ENCODE results near the gene NDUFS2.

The NDUFS2 gene

DNA sequence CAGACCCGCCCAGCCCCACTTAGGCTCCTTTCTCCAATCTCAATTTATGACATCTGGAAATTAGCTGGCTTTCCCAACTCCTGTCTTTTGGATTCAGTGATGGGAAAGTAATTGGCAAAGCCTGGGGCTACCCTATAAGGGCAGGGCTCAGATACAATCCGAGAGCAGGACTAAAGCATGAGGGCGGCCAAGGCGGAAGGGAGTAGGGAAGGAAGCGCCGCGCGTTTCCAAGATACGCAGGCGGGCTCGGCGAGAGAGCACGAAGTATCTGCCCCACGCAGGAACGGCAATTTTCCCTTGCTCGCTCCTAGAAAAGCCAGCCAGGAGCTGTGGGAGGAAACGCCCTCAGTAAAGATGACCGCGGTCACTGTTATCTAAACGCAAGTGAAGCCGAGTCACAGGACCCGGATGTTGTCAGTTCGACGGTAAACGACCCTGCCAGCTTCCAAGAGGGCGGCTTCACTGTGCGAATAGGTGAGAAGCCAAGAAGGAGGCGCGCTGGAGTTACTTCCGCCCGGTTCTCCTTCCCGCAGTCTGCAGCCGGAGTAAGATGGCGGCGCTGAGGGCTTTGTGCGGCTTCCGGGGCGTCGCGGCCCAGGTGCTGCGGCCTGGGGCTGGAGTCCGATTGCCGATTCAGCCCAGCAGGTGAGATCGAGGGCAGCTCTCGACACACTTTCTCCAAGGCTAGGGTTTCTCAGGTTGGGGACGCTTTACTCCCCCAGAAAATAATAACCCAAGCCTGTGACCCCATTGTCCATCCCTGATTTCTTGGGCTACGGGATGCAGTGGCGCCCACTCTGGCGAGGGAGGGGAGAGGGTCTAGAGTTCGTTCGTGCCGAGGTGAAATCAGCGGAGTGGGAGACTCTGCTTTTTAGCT, at the start of gene NDUFS2:
TSS of gene NDUFS2 (plus strand) at position 532 of the 877 bp plus-strand sequence. CDS start at position 551, 19 bp downstream.
- Histone ChIP-seq H3K4me3 (ENCODE audit: low read depth in 1 of 5, low read length in 5 of 5) (peak within 1 kb of the TSS; percentile 86 to 97 (median 93)), H3K9ac (ENCODE audit: low read length in 5 of 5) (peak within 1 kb of the TSS; percentile 86 to 94 (median 93)), H3K4me1 (ENCODE audit: control insufficient read depth in 5 of 5, insufficient read depth in 5 of 5, low read length in 5 of 5) (peaks cover 42 to 78% (median 62%) of the 10 kb centered on the region in 5 donors), H3K27me3 (ENCODE audit: control insufficient read depth in 5 of 5, insufficient read depth in 4 of 5, low read length in 5 of 5) (peaks cover 0 to 9% (median 0%) of the 10 kb centered on the region in 5 donors), H3K9me3 (ENCODE audit: control insufficient read depth in 5 of 5, low read length in 5 of 5) (no peaks in the 10 kb centered on the region), H3K27ac (ENCODE audit: low read depth, low read length) (peak within 1 kb of the TSS; percentile 100), H3K36me3 (ENCODE audit: control insufficient read depth in 5 of 5, insufficient read depth in 5 of 5, low read length in 5 of 5) (peaks cover 7 to 30% (median 12%) of the 10 kb centered on the region in 5 donors)

DNA sequence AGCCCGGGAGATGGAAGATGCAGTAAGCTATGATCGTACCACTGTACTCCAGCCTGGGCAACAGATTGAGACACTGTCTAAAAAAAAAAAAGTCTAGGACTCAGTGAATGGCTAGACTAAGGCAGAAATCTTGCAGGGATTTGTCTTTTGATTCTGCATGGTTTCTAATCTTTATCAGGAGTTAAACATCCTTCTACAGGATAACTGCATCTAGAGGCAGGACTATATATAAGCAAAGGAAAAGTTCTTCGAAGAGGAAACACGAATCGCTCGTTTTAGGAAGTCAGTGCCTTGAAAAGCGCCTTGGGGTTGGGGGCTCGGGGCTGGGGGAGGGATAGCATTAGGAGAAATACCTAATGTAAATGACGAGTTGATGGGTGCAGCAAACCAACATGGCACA, 49.0 kb upstream of the NDUFS2 start:
- no peak overlapping the region for H3K9ac ChIP-seq (ENCODE audit: low read length in 5 of 5)
- H3K4me3 ChIP-seq (ENCODE audit: low read depth in 1 of 5, low read length in 5 of 5) = peak overlapping the region; percentile 76 to 100 (median 99)
- no peaks in the 10 kb centered on the region for H3K27me3 ChIP-seq (ENCODE audit: control insufficient read depth in 5 of 5, insufficient read depth in 4 of 5, low read length in 5 of 5)
- no peaks in the 10 kb centered on the region for H3K9me3 ChIP-seq (ENCODE audit: control insufficient read depth in 5 of 5, low read length in 5 of 5)
- H3K36me3 ChIP-seq (ENCODE audit: control insufficient read depth in 5 of 5, insufficient read depth in 5 of 5, low read length in 5 of 5) = peaks cover 3 to 13% (median 7%) of the 10 kb centered on the region in 5 donors
- H3K27ac ChIP-seq (ENCODE audit: low read depth, low read length) = peak overlapping the region; percentile 97
- peaks cover 0 to 16% (median 14%) of the 10 kb centered on the region in 5 donors for H3K4me1 ChIP-seq (ENCODE audit: control insufficient read depth in 5 of 5, insufficient read depth in 5 of 5, low read length in 5 of 5)

DNA sequence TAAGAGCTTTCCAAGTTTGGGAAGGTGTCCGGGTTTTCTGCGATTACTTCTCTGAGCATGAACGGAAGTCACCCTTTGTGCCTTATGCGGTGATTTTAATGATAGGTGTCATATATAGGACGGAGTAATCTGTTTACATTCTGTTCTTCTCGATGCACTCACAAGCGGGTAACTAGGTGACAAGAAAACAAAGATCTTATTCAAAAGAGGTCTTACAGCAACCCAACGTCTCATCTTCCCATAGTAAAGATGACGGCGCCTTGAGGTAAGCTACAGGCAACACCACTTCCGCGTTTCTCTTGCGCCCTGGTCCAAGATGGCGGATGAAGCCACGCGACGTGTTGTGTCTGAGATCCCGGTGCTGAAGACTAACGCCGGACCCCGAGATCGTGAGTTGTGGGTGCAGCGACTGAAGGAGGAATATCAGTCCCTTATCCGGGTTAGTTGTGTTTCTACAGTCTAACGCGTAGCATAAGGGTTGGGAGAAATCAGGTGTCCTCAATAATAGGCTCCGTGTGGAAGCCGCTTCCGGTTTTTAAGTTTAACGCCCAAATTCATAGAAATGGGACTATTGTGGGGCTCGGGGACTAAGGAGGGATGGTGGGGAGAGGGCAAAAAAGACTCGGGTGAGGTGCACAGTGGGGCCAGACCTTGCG, 48.4 kb upstream of the NDUFS2 start, which contains the start of gene UFC1:
TSS of gene UFC1 (plus strand) at position 297 of the 656 bp plus-strand sequence. CDS start at position 317, 20 bp downstream.
- Histone ChIP-seq H3K9me3 (ENCODE audit: control insufficient read depth in 5 of 5, low read length in 5 of 5) (no peaks in the 10 kb centered on the region), H3K36me3 (ENCODE audit: control insufficient read depth in 5 of 5, insufficient read depth in 5 of 5, low read length in 5 of 5) (peaks cover 6 to 17% (median 10%) of the 10 kb centered on the region in 5 donors), H3K9ac (ENCODE audit: low read length in 5 of 5) (peak within 1 kb of the TSS; percentile 84 to 98 (median 92)), H3K4me3 (ENCODE audit: low read depth in 1 of 5, low read length in 5 of 5) (peak within 1 kb of the TSS; percentile 76 to 100 (median 99)), H3K27ac (ENCODE audit: low read depth, low read length) (peak within 1 kb of the TSS; percentile 97), H3K27me3 (ENCODE audit: control insufficient read depth in 5 of 5, insufficient read depth in 4 of 5, low read length in 5 of 5) (no peaks in the 10 kb centered on the region), H3K4me1 (ENCODE audit: control insufficient read depth in 5 of 5, insufficient read depth in 5 of 5, low read length in 5 of 5) (peaks cover 0 to 20% (median 16%) of the 10 kb centered on the region in 5 donors)

DNA sequence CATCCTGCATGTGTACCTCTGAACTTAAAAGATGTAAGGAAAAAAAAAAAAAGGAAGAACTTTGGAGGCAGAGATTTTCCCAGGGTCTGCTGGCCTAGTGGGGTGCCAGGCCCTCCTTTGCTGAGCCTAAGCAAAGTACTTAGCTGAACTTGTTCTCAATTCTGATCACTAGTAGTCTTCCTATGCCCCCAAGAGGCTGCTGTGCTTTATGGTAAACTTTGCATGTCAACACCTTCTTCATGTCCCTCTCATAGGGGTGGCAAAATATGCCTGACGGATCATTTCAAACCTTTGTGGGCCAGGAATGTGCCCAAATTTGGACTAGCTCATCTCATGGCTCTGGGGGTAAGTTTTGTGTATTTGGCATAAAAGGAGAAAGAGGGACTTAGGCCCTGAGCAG, 44.3 kb upstream of the NDUFS2 start:
- H3K27ac ChIP-seq (ENCODE audit: low read depth, low read length) = peak overlapping the region; percentile 79
- H3K9me3 ChIP-seq (ENCODE audit: control insufficient read depth in 5 of 5, low read length in 5 of 5) = no peaks in the 10 kb centered on the region

DNA sequence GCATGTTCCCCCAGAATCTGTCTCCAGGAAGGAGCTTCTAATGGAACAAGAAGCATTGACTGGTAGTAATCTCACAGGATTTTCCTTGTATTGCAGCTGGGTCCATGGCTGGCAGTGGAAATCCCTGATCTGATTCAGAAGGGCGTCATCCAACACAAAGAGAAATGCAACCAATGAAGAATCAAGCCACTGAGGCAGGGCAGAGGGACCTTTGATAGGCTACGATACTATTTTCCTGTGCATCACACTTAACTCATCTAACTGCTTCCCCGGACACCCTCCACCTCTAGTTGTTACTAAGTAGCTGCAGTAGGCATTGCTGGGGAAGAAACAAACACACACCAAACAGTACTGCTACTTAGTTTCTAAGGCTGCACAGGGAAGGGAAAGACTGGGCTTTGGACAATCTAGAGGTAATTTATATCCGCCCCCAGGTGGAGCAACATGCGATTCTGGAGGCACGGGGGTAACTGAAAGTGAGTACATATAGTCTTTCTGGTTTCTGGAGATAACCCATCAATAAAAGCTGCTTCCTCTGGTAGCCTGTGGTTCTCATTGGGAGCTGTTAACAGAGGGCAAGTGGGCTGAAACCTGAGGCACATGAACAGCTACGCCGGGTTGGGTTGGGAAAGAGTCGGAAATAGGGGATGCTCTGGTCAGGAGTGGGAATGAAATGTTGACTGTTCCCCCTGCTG, 43.7 kb upstream of the NDUFS2 start:
- Histone ChIP-seq H3K9me3 (ENCODE audit: control insufficient read depth in 5 of 5, low read length in 5 of 5) (no peaks in the 10 kb centered on the region), H3K9ac (ENCODE audit: low read length in 5 of 5) (peak overlapping the region; percentile 8 to 82 (median 78)), H3K36me3 (ENCODE audit: control insufficient read depth in 5 of 5, insufficient read depth in 5 of 5, low read length in 5 of 5) (peaks cover 6 to 42% (median 34%) of the 10 kb centered on the region in 5 donors), H3K4me1 (ENCODE audit: control insufficient read depth in 5 of 5, insufficient read depth in 5 of 5, low read length in 5 of 5) (peaks cover 5 to 49% (median 35%) of the 10 kb centered on the region in 5 donors), H3K27me3 (ENCODE audit: control insufficient read depth in 5 of 5, insufficient read depth in 4 of 5, low read length in 5 of 5) (no peaks in the 10 kb centered on the region), H3K4me3 (ENCODE audit: low read depth in 1 of 5, low read length in 5 of 5) (peak overlapping the region; percentile 76 to 91 (median 87)), H3K27ac (ENCODE audit: low read depth, low read length) (peak overlapping the region; percentile 79)

More for the DNA sequence above, 44.3 kb upstream of the NDUFS2 start:
- H3K4me3 ChIP-seq (ENCODE audit: low read depth in 1 of 5, low read length in 5 of 5) = no peak overlapping the region
- peaks cover 6 to 36% (median 29%) of the 10 kb centered on the region in 5 donors for H3K36me3 ChIP-seq (ENCODE audit: control insufficient read depth in 5 of 5, insufficient read depth in 5 of 5, low read length in 5 of 5)
- H3K4me1 ChIP-seq (ENCODE audit: control insufficient read depth in 5 of 5, insufficient read depth in 5 of 5, low read length in 5 of 5) = peaks cover 5 to 52% (median 37%) of the 10 kb centered on the region in 5 donors
- no peak overlapping the region for H3K9ac ChIP-seq (ENCODE audit: low read length in 5 of 5)
- H3K27me3 ChIP-seq (ENCODE audit: control insufficient read depth in 5 of 5, insufficient read depth in 4 of 5, low read length in 5 of 5) = no peaks in the 10 kb centered on the region

DNA sequence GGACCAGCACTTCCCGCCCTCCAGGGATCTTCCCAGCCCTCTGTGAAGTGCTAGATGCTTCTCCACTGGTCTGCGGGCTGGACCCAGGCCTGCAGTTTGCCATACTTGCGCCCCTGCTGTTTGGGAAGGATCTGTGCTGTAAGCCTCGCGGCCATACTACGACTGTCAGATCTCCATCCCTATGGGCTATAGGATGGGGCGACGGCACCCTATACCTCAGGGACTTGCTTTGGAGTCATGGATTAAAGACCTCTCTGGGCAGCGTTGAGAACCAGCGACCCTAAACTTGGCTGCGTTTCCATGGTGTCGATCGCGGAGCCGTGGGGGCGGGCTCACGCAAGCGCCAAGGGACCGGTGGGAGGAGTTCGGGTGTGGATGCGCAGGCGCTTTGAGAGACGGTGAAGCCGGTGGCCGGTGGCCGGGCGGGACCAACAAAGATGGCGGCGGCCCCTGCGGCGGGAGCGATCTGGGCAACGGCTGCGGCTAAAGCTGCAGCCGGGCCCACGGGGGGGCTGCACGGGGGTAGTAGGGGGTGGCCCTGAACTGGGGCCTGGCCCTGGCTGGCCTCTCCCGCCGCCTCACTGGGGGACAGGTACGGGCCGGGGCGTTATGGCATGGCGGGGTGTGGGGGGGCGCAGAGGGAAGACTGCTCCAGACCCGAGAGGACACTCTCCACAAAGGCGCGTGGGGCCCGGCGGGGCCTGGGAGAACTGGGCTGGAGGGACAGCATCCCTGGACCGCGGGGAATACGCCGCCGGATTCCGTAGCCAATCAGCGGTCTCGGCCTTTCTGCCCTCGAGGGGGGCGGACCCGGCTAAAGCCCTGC, 42.9 kb upstream of the NDUFS2 start, which contains the start of gene USP21:
TSS of gene USP21 (plus strand) at position 414 of the 826 bp plus-strand sequence. CDS start 1,141 bp downstream, outside the sequence.
- Histone ChIP-seq H3K27ac (ENCODE audit: low read depth, low read length) (peak within 1 kb of the TSS; percentile 79), H3K4me3 (ENCODE audit: low read depth in 1 of 5, low read length in 5 of 5) (peak within 1 kb of the TSS; percentile 76 to 93 (median 87)), H3K9ac (ENCODE audit: low read length in 5 of 5) (peak within 1 kb of the TSS; percentile 52 to 82 (median 78)), H3K4me1 (ENCODE audit: control insufficient read depth in 5 of 5, insufficient read depth in 5 of 5, low read length in 5 of 5) (peaks cover 5 to 46% (median 33%) of the 10 kb centered on the region in 5 donors), H3K36me3 (ENCODE audit: control insufficient read depth in 5 of 5, insufficient read depth in 5 of 5, low read length in 5 of 5) (peaks cover 6 to 51% (median 38%) of the 10 kb centered on the region in 5 donors), H3K27me3 (ENCODE audit: control insufficient read depth in 5 of 5, insufficient read depth in 4 of 5, low read length in 5 of 5) (no peaks in the 10 kb centered on the region), H3K9me3 (ENCODE audit: control insufficient read depth in 5 of 5, low read length in 5 of 5) (no peaks in the 10 kb centered on the region)

DNA sequence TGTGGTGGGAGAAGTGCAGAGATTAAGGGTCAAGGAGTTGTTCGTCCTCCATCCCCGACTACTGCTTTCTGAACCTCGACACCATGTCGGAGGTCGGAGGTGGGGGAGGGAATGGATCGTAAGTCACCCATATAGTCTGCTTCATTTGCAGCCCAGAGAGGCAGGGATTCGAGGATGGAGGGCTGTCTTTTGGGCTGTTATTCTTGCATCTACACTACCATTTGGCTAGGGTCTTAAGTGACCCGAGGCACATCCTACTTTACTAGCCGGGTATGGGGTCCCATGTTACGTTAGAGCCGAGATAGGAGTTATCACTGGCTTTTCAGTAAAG, 42.3 kb upstream of the NDUFS2 start:
- peaks cover 5 to 42% (median 27%) of the 10 kb centered on the region in 5 donors for H3K4me1 ChIP-seq (ENCODE audit: control insufficient read depth in 5 of 5, insufficient read depth in 5 of 5, low read length in 5 of 5)
- peak overlapping the region; percentile 76 to 93 (median 87) for H3K4me3 ChIP-seq (ENCODE audit: low read depth in 1 of 5, low read length in 5 of 5)
- H3K9me3 ChIP-seq (ENCODE audit: control insufficient read depth in 5 of 5, low read length in 5 of 5) = no peaks in the 10 kb centered on the region
- peak overlapping the region; percentile 52 to 82 (median 78) for H3K9ac ChIP-seq (ENCODE audit: low read length in 5 of 5)
- peak overlapping the region; percentile 79 for H3K27ac ChIP-seq (ENCODE audit: low read depth, low read length)
- H3K27me3 ChIP-seq (ENCODE audit: control insufficient read depth in 5 of 5, insufficient read depth in 4 of 5, low read length in 5 of 5) = no peaks in the 10 kb centered on the region
- H3K36me3 ChIP-seq (ENCODE audit: control insufficient read depth in 5 of 5, insufficient read depth in 5 of 5, low read length in 5 of 5) = peaks cover 6 to 56% (median 44%) of the 10 kb centered on the region in 5 donors

DNA sequence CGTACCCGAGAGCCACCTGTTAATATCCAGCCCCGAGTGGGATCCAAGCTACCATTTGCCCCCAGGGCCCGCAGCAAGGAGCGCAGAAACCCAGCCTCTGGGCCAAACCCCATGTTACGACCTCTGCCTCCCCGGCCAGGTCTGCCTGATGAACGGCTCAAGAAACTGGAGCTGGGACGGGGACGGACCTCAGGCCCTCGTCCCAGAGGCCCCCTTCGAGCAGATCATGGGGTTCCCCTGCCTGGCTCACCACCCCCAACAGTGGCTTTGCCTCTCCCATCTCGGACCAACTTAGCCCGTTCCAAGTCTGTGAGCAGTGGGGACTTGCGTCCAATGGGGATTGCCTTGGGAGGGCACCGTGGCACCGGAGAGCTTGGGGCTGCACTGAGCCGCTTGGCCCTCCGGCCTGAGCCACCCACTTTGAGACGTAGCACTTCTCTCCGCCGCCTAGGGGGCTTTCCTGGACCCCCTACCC, 41.5 kb upstream of the NDUFS2 start:
- no peaks in the 10 kb centered on the region for H3K27me3 ChIP-seq (ENCODE audit: control insufficient read depth in 5 of 5, insufficient read depth in 4 of 5, low read length in 5 of 5)
- peaks cover 6 to 59% (median 44%) of the 10 kb centered on the region in 5 donors for H3K36me3 ChIP-seq (ENCODE audit: control insufficient read depth in 5 of 5, insufficient read depth in 5 of 5, low read length in 5 of 5)
- no peak overlapping the region for H3K4me3 ChIP-seq (ENCODE audit: low read depth in 1 of 5, low read length in 5 of 5)
- peaks cover 5 to 48% (median 32%) of the 10 kb centered on the region in 5 donors for H3K4me1 ChIP-seq (ENCODE audit: control insufficient read depth in 5 of 5, insufficient read depth in 5 of 5, low read length in 5 of 5)
- peak overlapping the region in 1 of 5 donors; percentile 71 for H3K9ac ChIP-seq (ENCODE audit: low read length in 5 of 5)
- peak overlapping the region; percentile 11 for H3K27ac ChIP-seq (ENCODE audit: low read depth, low read length)
- no peaks in the 10 kb centered on the region for H3K9me3 ChIP-seq (ENCODE audit: control insufficient read depth in 5 of 5, low read length in 5 of 5)

Data from subcutaneous abdominal adipose tissue (tissue), 5 donors.